ENCODE measurements around the gene IL1RAPL2. TPM values are rescaled to one million over a fixed set of nuclear protein-coding genes. Genes with fewer than 3 reads are reported as not detected.
A peak's percentile ranks its signal among the peaks of the same experiment; 100 is the strongest.

Gene IL1RAPL2
- total and polyA plus RNA-seq, 3 experiments from 2014 or later = not detected

GRCh38 chrX:104695593-104695992, 129.6 kb downstream of the IL1RAPL2 start:
- Histone ChIP-seq H3K27ac (ENCODE audit: low read depth, low read length) (no peak overlapping the region), H3K27me3 (ENCODE audit: insufficient read depth, low read length, poor library complexity, severe bottlenecking) (no peaks in the 10 kb centered on the region), H3K4me1 (ENCODE audit: insufficient read depth, low read length) (no peaks in the 10 kb centered on the region), H3K4me3 (ENCODE audit: low read length) (no peak overlapping the region), H3K9me3 (ENCODE audit: low read length) (no peaks in the 10 kb centered on the region), H3K36me3 (ENCODE audit: insufficient read depth, low read length) (no peaks in the 10 kb centered on the region)
- peaks cover 0 to 3% (median 0%) of the 10 kb centered on the region in 5 donors for H3K9me3 Mint-ChIP-seq
- peaks cover 0 to 5% of the 10 kb centered on the region in 2 donors for H3K27me3 Mint-ChIP-seq
- DNase-seq = no peak
- H3K36me3 Mint-ChIP-seq = peaks cover 0 to 1% (median 0%) of the 10 kb centered on the region in 3 donors
- H3K4me3 Mint-ChIP-seq = no peak overlapping the region
- H3K4me1 Mint-ChIP-seq = no peaks in the 10 kb centered on the region
- CTCF ChIA-PET = no interaction called here
- POLR2A ChIA-PET = no interaction called here
- peak overlapping the region in 1 of 8 donors; percentile 34 for H3K27ac Mint-ChIP-seq

GRCh38 chrX:104696667-104697066, 130.7 kb downstream of the IL1RAPL2 start:
- H3K36me3 Mint-ChIP-seq = peaks cover 0 to 1% (median 0%) of the 10 kb centered on the region in 3 donors
- Histone ChIP-seq H3K27me3 (ENCODE audit: insufficient read depth, low read length, poor library complexity, severe bottlenecking) (no peaks in the 10 kb centered on the region), H3K4me3 (ENCODE audit: low read length) (no peak overlapping the region), H3K36me3 (ENCODE audit: insufficient read depth, low read length) (no peaks in the 10 kb centered on the region), H3K27ac (ENCODE audit: low read depth, low read length) (no peak overlapping the region), H3K4me1 (ENCODE audit: insufficient read depth, low read length) (no peaks in the 10 kb centered on the region), H3K9me3 (ENCODE audit: low read length) (no peaks in the 10 kb centered on the region)
- no peak overlapping the region for H3K27ac Mint-ChIP-seq
- H3K9me3 Mint-ChIP-seq = peaks cover 0 to 3% (median 0%) of the 10 kb centered on the region in 5 donors
- no peak for DNase-seq
- ChIA-PET POLR2A (no interaction called here), CTCF (no interaction called here)
- no peak overlapping the region for H3K4me3 Mint-ChIP-seq
- peaks cover 0 to 5% of the 10 kb centered on the region in 2 donors for H3K27me3 Mint-ChIP-seq
- no peaks in the 10 kb centered on the region for H3K4me1 Mint-ChIP-seq

- Mint-ChIP-seq H3K9me3 (peaks cover 0 to 3% (median 0%) of the 10 kb centered on the region in 5 donors), H3K4me3 (no peak overlapping the region), H3K27ac (no peak overlapping the region), H3K27me3 (peaks cover 0 to 5% of the 10 kb centered on the region in 2 donors), H3K4me1 (no peaks in the 10 kb centered on the region), H3K36me3 (peaks cover 0 to 1% (median 0%) of the 10 kb centered on the region in 3 donors)
- DNase-seq = no peak
- Histone ChIP-seq H3K27ac (ENCODE audit: low read depth, low read length) (no peak overlapping the region), H3K4me1 (ENCODE audit: insufficient read depth, low read length) (no peaks in the 10 kb centered on the region), H3K4me3 (ENCODE audit: low read length) (no peak overlapping the region), H3K27me3 (ENCODE audit: insufficient read depth, low read length, poor library complexity, severe bottlenecking) (no peaks in the 10 kb centered on the region), H3K36me3 (ENCODE audit: insufficient read depth, low read length) (no peaks in the 10 kb centered on the region), H3K9me3 (ENCODE audit: low read length) (no peaks in the 10 kb centered on the region)
- ChIA-PET CTCF (no interaction called here), POLR2A (no interaction called here)
Measured at GRCh38 chrX:104697294-104697693, 131.3 kb downstream of the IL1RAPL2 start.

GRCh38 chrX:104707042-104707441, 141.0 kb downstream of the IL1RAPL2 start:
- H3K36me3 Mint-ChIP-seq = no peaks in the 10 kb centered on the region
- H3K27me3 ChIP-seq (ENCODE audit: insufficient read depth, low read length, poor library complexity, severe bottlenecking) = no peaks in the 10 kb centered on the region
- no peak for DNase-seq
- H3K27me3 Mint-ChIP-seq = no peaks in the 10 kb centered on the region
- no peak overlapping the region for H3K4me3 Mint-ChIP-seq
- H3K9me3 Mint-ChIP-seq = no peaks in the 10 kb centered on the region
- no peak overlapping the region for H3K27ac Mint-ChIP-seq
- ChIA-PET POLR2A (no interaction called here), CTCF (no interaction called here)
- H3K36me3 ChIP-seq (ENCODE audit: insufficient read depth, low read length) = no peaks in the 10 kb centered on the region
- no peaks in the 10 kb centered on the region for H3K9me3 ChIP-seq (ENCODE audit: low read length)
- H3K4me1 ChIP-seq (ENCODE audit: insufficient read depth, low read length) = no peaks in the 10 kb centered on the region
- no peak overlapping the region for H3K4me3 ChIP-seq (ENCODE audit: low read length)
- H3K27ac ChIP-seq (ENCODE audit: low read depth, low read length) = no peak overlapping the region
- no peaks in the 10 kb centered on the region for H3K4me1 Mint-ChIP-seq

GRCh38 chrX:104707572-104707971, 141.6 kb downstream of the IL1RAPL2 start:
- Mint-ChIP-seq H3K36me3 (no peaks in the 10 kb centered on the region), H3K27ac (no peak overlapping the region), H3K4me1 (no peaks in the 10 kb centered on the region), H3K4me3 (no peak overlapping the region), H3K27me3 (no peaks in the 10 kb centered on the region), H3K9me3 (no peaks in the 10 kb centered on the region)
- Histone ChIP-seq H3K27me3 (ENCODE audit: insufficient read depth, low read length, poor library complexity, severe bottlenecking) (no peaks in the 10 kb centered on the region), H3K4me3 (ENCODE audit: low read length) (no peak overlapping the region), H3K9me3 (ENCODE audit: low read length) (no peaks in the 10 kb centered on the region), H3K36me3 (ENCODE audit: insufficient read depth, low read length) (no peaks in the 10 kb centered on the region), H3K27ac (ENCODE audit: low read depth, low read length) (no peak overlapping the region), H3K4me1 (ENCODE audit: insufficient read depth, low read length) (no peaks in the 10 kb centered on the region)
- ChIA-PET CTCF (no interaction called here), POLR2A (no interaction called here)
- DNase-seq = no peak

GRCh38 chrX:104712515-104712914, 146.5 kb downstream of the IL1RAPL2 start:
- H3K4me1 Mint-ChIP-seq = no peaks in the 10 kb centered on the region
- no peaks in the 10 kb centered on the region for H3K4me1 ChIP-seq (ENCODE audit: insufficient read depth, low read length)
- H3K4me3 ChIP-seq (ENCODE audit: low read length) = no peak overlapping the region
- no peaks in the 10 kb centered on the region for H3K9me3 Mint-ChIP-seq
- H3K4me3 Mint-ChIP-seq = no peak overlapping the region
- H3K27me3 ChIP-seq (ENCODE audit: insufficient read depth, low read length, poor library complexity, severe bottlenecking) = no peaks in the 10 kb centered on the region
- H3K36me3 Mint-ChIP-seq = no peaks in the 10 kb centered on the region
- H3K36me3 ChIP-seq (ENCODE audit: insufficient read depth, low read length) = no peaks in the 10 kb centered on the region
- H3K27ac ChIP-seq (ENCODE audit: low read depth, low read length) = no peak overlapping the region
- H3K27ac Mint-ChIP-seq = no peak overlapping the region
- peaks cover 0 to 3% of the 10 kb centered on the region in 2 donors for H3K27me3 Mint-ChIP-seq
- ChIA-PET CTCF (no interaction called here), POLR2A (no interaction called here)
- no peak for DNase-seq
- H3K9me3 ChIP-seq (ENCODE audit: low read length) = no peaks in the 10 kb centered on the region

- no peak overlapping the region for H3K4me3 Mint-ChIP-seq
Measured at GRCh38 chrX:104721854-104722253, 155.9 kb downstream of the IL1RAPL2 start.

GRCh38 chrX:104728456-104728855, 162.5 kb downstream of the IL1RAPL2 start:
- Mint-ChIP-seq H3K4me3 (no peak overlapping the region), H3K27ac (no peak overlapping the region), H3K9me3 (peaks cover 0 to 6% (median 0%) of the 10 kb centered on the region in 5 donors), H3K4me1 (no peaks in the 10 kb centered on the region), H3K27me3 (peaks cover 0 to 5% of the 10 kb centered on the region in 2 donors), H3K36me3 (no peaks in the 10 kb centered on the region)
- DNase-seq = no peak
- Histone ChIP-seq H3K27ac (ENCODE audit: low read depth, low read length) (no peak overlapping the region), H3K4me1 (ENCODE audit: insufficient read depth, low read length) (no peaks in the 10 kb centered on the region), H3K27me3 (ENCODE audit: insufficient read depth, low read length, poor library complexity, severe bottlenecking) (no peaks in the 10 kb centered on the region), H3K9me3 (ENCODE audit: low read length) (no peaks in the 10 kb centered on the region), H3K4me3 (ENCODE audit: low read length) (no peak overlapping the region), H3K36me3 (ENCODE audit: insufficient read depth, low read length) (no peaks in the 10 kb centered on the region)
- ChIA-PET POLR2A (no interaction called here), CTCF (no interaction called here)

More at GRCh38 chrX:104721854-104722253, 155.9 kb downstream of the IL1RAPL2 start:
- no peak overlapping the region for H3K27ac ChIP-seq (ENCODE audit: low read depth, low read length)
- no peaks in the 10 kb centered on the region for H3K36me3 ChIP-seq (ENCODE audit: insufficient read depth, low read length)
- H3K27me3 ChIP-seq (ENCODE audit: insufficient read depth, low read length, poor library complexity, severe bottlenecking) = no peaks in the 10 kb centered on the region
- peaks cover 0 to 3% of the 10 kb centered on the region in 2 donors for H3K27me3 Mint-ChIP-seq
- H3K36me3 Mint-ChIP-seq = no peaks in the 10 kb centered on the region
- H3K4me1 ChIP-seq (ENCODE audit: insufficient read depth, low read length) = no peaks in the 10 kb centered on the region
- ChIA-PET CTCF (no interaction called here), POLR2A (no interaction called here)
- no peak overlapping the region for H3K27ac Mint-ChIP-seq
- no peak for DNase-seq
- peaks cover 0 to 5% (median 2%) of the 10 kb centered on the region in 5 donors for H3K9me3 Mint-ChIP-seq
- H3K4me3 ChIP-seq (ENCODE audit: low read length) = no peak overlapping the region
- H3K9me3 ChIP-seq (ENCODE audit: low read length) = no peaks in the 10 kb centered on the region
- H3K4me1 Mint-ChIP-seq = no peaks in the 10 kb centered on the region

GRCh38 chrX:104742355-104742754, 176.4 kb downstream of the IL1RAPL2 start:
- Histone ChIP-seq H3K27me3 (ENCODE audit: insufficient read depth, low read length, poor library complexity, severe bottlenecking) (no peaks in the 10 kb centered on the region), H3K36me3 (ENCODE audit: insufficient read depth, low read length) (no peaks in the 10 kb centered on the region), H3K27ac (ENCODE audit: low read depth, low read length) (no peak overlapping the region), H3K4me3 (ENCODE audit: low read length) (no peak overlapping the region), H3K4me1 (ENCODE audit: insufficient read depth, low read length) (no peaks in the 10 kb centered on the region), H3K9me3 (ENCODE audit: low read length) (no peaks in the 10 kb centered on the region)
- no peaks in the 10 kb centered on the region for H3K4me1 Mint-ChIP-seq
- no peak overlapping the region for H3K27ac Mint-ChIP-seq
- no peak overlapping the region for H3K4me3 Mint-ChIP-seq
- ChIA-PET CTCF (no interaction called here), POLR2A (no interaction called here)
- peaks cover 0 to 2% (median 0%) of the 10 kb centered on the region in 5 donors for H3K9me3 Mint-ChIP-seq
- DNase-seq = no peak
- H3K36me3 Mint-ChIP-seq = no peaks in the 10 kb centered on the region
- no peaks in the 10 kb centered on the region for H3K27me3 Mint-ChIP-seq

All from CD8-positive, alpha-beta memory T cell (primary cell).